HG03095 (cell line): ENCODE data around the gene PTCHD1.

Source experiments
- ATAC-seq: cut with Tn5 transposase; IDR thresholded peaks from one replicate; pipeline ENCODE4 v1.9.1; 2021; ENCODE audit warnings: moderate library complexity; ENCODE audit not compliant: unreplicated experiment

Gene PTCHD1

GRCh38 chrX:23394421-23394820, 59.8 kb downstream of the PTCHD1 start:
- ATAC-seq: no peak

GRCh38 chrX:23396263-23396662, 61.6 kb downstream of the PTCHD1 start:
- ATAC-seq: no peak

GRCh38 chrX:23398570-23398969, 63.9 kb downstream of the PTCHD1 start:
- no peak for ATAC-seq

GRCh38 chrX:23403849-23404248, 69.2 kb downstream of the PTCHD1 start:
- no peak for ATAC-seq

GRCh38 chrX:23422912-23423311, 88.3 kb downstream of the PTCHD1 start:
- ATAC-seq: no peak

GRCh38 chrX:23434356-23434884, 99.8 kb downstream of the PTCHD1 start:
- ATAC-seq: no peak

GRCh38 chrX:23435108-23435507, 100.5 kb downstream of the PTCHD1 start:
- no peak for ATAC-seq

GRCh38 chrX:23435575-23435974, 100.9 kb downstream of the PTCHD1 start:
- no peak for ATAC-seq

- ATAC-seq: no peak
Observed at GRCh38 chrX:23436875-23437274, 102.2 kb downstream of the PTCHD1 start.

GRCh38 chrX:23451266-23451665, 116.6 kb downstream of the PTCHD1 start:
- no peak for ATAC-seq
